Activated CD8-positive, alpha-beta memory T cell treated with anti-CD3 and anti-CD28 coated beads for 48 hours (primary cell): ENCODE results near the gene DAAM1.

Source experiments
- DNase-seq, 3 experiments: peaks; one replicate each; pipeline ENCODE4 v3.0.0-alpha.2; 2020; ENCODE audit warnings: low read depth in 2 of 3, low spot score in 2 of 3

The DAAM1 gene

GRCh38 chr14:59215757-59216156, 27.3 kb downstream of the DAAM1 start:
- no peak for DNase-seq

DNA sequence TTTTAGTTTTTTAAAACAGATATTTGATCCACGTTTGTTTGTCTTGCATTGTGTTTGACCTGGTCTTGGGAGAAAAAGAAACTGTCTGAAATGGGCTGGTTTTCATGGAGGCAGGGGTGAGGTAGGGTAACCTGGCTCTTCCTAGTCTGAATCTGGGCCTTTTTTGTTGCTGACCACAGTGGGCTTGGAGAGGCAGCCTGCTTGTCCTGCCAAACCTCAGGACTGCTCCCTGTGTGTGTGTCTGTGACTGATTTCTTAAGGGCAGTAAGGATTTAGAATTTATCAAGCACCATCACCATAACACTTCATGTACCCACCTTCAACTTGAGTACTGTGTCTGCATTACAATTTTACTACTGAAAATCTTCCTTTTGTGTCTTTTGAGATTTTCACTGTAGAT, 28.5 kb downstream of the DAAM1 start:
- DNase-seq: no peak

- no peak for DNase-seq
Observed at GRCh38 chr14:59221568-59221967, 33.1 kb downstream of the DAAM1 start.

DNA sequence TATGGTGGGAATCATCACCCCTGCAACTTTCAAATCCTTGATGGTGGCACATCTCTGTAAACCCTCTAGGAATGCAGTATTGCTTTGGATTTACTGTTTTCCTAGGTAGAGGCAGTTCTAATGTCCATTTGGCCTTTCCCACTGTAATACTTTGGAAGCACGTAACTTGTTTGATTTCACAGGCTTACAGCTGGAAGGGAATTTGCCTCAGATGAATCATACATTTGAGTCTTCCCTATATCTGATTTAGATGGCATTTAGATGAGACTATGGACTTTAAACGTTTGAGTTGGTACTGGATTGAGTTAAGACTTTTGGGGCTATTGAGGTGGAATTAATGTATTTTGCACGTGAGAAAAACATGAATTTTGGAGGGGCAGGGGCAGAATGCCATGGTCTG, 35.9 kb downstream of the DAAM1 start:
- no peak for DNase-seq

DNA sequence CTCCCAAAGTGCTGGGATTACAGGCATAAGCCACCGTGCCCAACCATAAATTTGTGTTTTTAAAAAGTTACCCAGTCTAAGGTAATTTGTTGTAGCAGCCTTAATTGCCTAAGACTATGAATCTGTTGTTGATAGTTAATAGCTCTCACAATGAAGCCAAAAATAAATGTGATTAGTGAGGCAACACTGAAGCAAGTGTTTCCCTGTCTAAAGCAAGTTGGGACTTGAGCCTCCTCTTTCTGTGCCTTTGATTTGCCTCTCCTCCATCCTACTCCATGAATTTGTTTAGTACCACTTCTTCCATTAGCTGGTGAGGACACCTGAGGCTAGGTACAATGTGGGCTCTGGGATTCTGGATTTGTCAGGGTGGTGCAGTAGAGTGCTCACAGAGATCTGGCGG, 36.8 kb downstream of the DAAM1 start:
- no peak for DNase-seq

DNA sequence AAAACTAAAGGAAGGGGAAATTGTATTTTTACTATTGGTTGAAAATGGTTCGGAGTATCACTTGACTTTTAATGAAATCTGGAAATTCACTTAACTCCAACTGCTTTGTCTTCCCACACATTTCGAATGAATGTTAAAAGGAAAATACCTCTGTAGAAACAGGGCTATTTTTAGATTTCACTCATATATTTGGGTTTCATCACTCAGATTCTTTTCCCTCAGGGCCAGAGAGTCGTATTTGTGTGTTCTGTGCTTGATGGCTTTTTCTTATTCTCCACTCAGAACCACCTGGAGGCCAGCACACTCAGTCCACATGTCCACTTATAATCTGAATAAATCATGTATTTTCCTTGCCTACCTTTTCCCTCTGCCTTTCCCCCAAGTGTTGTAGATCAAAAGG, 40.0 kb downstream of the DAAM1 start:
- no peak for DNase-seq

GRCh38 chr14:59229653-59230406, 41.4 kb downstream of the DAAM1 start:
- no peak for DNase-seq

DNA sequence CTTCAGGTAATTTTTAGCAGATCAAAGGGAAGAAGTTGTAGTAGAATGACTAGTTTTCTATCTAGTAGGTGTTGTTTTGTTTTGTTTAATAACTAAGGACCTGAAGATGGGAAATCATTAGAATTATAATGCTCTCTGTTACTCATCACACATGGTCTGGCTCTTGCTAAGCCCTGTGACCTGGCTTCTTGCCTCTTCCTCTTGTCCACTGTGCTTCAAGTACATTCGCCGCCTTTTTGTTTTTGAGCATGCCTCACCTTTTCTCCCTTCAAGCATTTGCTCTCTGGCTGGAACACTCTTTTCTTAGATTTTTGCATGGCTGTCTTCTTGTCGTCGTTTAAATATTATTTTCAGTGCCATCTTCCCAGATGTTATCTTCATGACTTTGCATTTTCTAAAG, 47.7 kb downstream of the DAAM1 start:
- no peak for DNase-seq

- no peak for DNase-seq
Observed at GRCh38 chr14:59238216-59238615, 49.7 kb downstream of the DAAM1 start.

- no peak for DNase-seq
Observed at GRCh38 chr14:59239022-59239421, 50.6 kb downstream of the DAAM1 start.

GRCh38 chr14:59240356-59240755, 51.9 kb downstream of the DAAM1 start:
- no peak for DNase-seq

- no peak for DNase-seq
Observed at GRCh38 chr14:59241121-59241520, 52.7 kb downstream of the DAAM1 start.

- DNase-seq: no peak
Observed at GRCh38 chr14:59243174-59243573, 54.7 kb downstream of the DAAM1 start.

DNA sequence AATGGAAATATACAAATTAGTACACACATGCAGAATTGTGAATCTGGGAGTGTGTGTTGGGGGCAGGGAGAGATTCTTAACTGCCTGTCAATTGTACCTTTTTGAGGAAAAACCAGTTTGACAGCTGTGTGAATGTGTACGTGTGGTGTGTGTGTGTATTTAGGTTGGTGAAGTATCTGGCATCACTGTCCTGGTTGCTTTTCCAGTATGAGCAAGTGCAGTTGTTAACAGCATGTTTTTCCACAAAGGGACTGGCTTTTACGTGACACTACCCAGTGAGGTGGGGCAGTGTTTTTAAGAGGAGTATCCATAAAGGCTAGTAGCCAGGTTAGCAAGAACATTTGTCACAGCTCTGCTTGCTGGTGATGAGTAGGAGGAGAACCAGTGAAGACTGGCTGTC, 56.1 kb downstream of the DAAM1 start:
- DNase-seq: no peak

DNA sequence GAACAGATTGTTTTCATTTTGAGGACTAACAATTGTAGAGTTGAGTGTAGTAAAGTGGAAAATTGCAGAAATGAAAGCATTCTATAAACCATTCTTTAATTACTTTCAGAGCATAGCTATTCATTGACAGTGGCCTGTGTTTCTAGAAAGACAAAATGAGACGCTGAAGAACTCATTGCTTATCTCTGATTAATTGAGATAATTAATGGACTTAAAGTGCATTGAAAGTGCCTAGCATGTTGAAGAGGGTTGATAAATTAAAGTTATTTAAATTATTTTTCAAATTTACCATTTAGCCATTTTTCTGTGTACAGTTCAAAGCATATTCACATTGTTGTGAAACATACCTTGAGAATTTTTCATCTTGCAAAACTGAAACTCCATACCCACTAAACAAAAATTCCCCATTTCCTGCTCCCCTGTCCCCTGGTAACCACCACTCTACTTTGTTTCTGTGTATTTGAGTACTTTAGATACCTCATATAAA, 57.4 kb downstream of the DAAM1 start:
- no peak for DNase-seq

- DNase-seq: no peak
Observed at GRCh38 chr14:59246566-59246965, 58.1 kb downstream of the DAAM1 start.

GRCh38 chr14:59247801-59248584, 59.5 kb downstream of the DAAM1 start:
- DNase-seq: no peak

GRCh38 chr14:59249029-59249428, 60.6 kb downstream of the DAAM1 start:
- DNase-seq: no peak

GRCh38 chr14:59251811-59252771, 63.6 kb downstream of the DAAM1 start:
- DNase-seq: no peak

- DNase-seq: no peak
Observed at GRCh38 chr14:59252772-59253500, 64.5 kb downstream of the DAAM1 start.

- DNase-seq: no peak
Observed at GRCh38 chr14:59253527-59253926, 65.1 kb downstream of the DAAM1 start.
